Measurements from ENCODE around the gene CEP128.

CEP128 gene

GRCh38 chr14:80543211-80543610 is 398.3 kb downstream of the CEP128 start:
- no peak for DNase-seq (ENCODE audit: low spot score)

DNA sequence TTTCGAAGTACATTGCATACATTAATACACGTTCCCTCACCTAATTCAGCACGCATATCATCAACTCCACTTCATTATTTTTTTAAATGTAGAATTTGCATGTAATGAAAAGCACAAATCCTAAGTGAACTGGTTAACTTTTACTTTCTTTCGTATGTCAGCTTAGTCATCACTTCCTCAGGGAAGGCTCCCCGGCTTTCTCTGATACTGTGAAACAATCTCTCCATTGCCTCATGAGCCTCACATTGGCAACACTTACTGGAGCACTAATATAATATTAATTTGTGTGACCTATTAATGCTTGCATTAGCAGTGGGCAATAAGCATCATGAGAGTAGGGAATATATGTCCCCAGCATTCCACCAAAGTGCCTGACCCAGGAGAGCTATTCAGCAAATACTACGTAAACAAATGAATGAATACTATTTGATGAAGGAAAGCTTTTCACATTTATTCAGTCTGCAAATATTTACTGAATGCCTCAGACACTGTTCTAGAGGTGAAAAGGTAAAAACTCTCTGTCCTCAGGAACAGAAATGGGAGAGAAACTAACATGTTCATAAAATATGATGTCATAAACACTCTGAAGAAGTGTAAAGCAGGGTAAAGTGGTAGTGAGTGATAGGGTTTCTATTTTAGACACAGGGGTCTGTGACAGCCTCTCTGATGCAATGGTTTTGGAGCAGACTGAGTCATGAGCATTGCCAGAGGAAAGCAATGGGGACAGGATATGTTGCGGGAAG is 402.7 kb downstream of the CEP128 start:
- DNase-seq (ENCODE audit: low spot score), result no peak

- DNase-seq (ENCODE audit: low spot score), result no peak
These were observed 403.9 kb downstream of the CEP128 start for GRCh38 chr14:80537626-80538025.

- DNase-seq (ENCODE audit: low spot score), result no peak
These were observed 405.1 kb downstream of the CEP128 start for GRCh38 chr14:80536456-80536855.

DNA sequence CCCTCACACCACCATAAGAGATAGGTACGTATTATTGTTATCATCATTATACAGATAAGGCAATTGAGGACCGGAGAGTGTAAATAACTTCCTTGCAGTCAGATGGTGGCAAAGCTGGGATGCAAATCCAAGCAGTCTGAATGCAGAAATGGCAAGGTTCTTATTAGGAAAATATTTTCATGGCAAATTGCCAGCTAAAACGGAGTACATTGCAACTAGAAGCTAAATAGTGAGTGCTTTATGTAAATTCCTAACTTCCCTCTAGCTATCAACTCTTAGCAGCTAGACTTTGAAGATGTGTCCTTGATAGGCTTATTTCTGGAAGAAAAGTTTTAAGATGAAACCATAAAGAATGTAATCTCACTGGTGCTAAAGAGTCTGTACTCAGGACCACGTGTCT is 406.4 kb downstream of the CEP128 start:
- DNase-seq (ENCODE audit: low spot score), result no peak

DNA sequence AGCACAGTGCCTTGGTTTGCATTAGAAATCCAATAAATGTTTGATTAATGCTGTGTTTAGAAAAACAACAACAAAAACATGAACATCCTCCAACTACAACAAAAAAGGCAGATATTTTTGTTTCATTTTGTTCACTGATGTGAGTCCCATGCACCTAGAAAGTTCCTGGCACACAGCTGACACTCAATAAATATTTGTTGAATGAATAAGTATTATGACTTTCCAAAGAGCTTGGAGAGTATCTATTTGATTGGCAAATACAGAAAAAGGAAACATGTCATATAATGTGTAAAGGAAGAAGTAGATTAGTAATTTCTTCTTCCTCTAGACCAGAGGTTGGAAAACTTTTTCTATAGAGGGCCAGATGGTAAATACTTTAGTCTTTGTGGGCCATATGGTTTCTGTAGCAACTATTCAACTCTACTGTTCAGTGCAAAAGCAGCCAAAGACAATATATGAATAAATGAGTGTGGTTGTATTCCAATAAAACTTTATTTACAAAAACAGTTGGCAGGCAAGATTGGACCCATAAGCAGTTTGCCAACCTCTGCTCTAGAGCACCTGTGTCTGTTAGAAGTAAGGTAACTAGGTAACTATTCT is 417.9 kb downstream of the CEP128 start:
- no peak for DNase-seq (ENCODE audit: low spot score)

DNA sequence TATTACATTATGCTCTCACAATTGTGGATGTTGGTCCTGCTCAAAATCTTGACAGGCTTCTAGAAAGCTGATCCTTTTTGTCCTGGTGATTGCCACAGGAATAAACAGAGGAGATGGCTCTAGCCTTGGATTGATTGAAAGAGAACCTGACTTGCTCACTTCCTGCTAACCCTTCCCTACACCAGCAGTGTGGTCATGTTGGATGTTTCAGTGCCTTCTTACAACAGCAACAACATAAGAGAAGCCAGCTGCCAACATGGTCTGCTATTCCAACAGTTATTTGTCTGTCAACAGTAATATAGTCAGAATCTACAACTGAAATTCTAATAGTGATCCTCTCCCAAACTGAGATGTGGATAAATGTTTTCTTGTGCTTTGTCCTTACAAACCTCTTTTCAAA is 418.6 kb downstream of the CEP128 start:
- no peak for DNase-seq (ENCODE audit: low spot score)

DNA sequence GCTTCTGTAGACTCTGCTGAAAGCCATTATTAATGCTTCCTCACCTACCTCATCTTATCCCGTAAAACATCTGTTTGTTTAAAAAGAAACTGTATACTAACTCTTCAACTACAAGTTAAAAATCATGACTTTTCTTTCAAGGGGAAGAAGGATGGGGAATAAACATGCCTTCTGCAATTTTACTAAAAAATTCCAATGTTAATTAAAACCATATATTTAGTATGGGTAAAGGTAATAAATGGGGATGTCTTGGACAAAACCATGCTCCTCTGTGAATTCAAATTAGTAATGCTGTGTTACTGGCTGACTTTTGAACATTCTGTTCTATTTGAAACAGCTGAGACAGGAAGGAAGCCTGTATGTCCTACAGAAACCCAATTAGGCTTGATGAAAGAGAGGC is 419.1 kb downstream of the CEP128 start:
- no peak for DNase-seq (ENCODE audit: low spot score)

DNA sequence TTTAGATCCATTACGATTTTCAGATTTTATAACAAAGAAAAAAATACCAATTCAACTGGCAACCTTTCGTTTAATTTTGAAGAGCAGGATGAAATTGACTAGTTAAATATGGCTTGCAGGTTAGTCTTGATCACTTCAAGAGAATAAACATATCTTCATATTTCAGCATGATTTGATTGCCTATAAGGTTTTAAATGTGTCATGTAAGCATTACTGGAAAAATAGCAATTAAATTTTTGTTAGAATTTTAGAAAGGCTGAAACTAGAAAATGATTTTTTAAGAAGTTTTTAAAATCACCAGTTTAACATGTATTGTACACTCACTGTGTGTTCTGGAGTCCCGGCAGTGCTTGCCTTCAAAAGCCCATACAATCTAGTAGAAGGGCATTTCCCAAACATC is 420.1 kb downstream of the CEP128 start:
- no peak for DNase-seq (ENCODE audit: low spot score)

- DNase-seq (ENCODE audit: low spot score), result no peak
These were observed 422.5 kb downstream of the CEP128 start for GRCh38 chr14:80519002-80519401.

- DNase-seq (ENCODE audit: low spot score), result no peak
These were observed 423.4 kb downstream of the CEP128 start for GRCh38 chr14:80518173-80518572.

GRCh38 chr14:80507292-80507869 is 434.2 kb downstream of the CEP128 start:
- DNase-seq (ENCODE audit: low spot score), result no peak

DNA sequence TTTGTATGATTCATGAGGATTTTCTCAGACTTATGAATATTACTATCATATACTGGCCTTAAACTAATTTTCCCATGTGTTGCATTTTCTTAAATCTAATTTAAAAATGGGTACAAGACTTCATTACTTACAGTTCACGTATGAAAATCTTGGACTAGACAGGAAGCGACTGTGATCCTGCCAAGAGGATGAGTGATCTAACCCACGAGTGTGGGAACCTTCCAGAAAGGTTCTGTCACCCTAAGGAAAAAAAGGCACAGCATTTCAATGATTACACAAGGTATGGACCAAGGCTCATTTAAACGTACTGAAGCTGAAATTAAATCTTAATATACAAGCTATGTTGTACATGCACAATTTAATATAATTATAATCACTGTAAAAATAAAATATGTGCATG is 436.8 kb downstream of the CEP128 start:
- DNase-seq (ENCODE audit: low spot score), result no peak

DNA sequence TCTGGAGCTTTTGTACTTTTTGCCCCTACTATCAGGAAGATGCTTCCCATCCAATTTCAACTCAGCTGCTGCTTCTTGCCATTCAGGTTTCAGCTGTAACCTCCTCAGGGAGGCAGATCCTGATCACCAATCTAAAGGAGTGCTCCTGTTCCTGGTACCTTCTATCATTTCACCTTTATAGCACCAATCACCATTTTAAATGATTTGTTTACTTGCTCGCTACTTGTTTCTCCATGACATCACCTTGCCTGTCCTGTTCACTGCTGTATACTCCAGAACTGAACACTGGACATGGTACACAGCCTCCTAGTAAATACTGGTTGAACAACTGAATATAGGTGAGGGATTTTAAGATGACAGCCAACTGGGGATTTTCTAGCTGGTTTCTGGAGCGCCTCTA is 443.0 kb downstream of the CEP128 start:
- DNase-seq (ENCODE audit: low spot score), result no peak

DNA sequence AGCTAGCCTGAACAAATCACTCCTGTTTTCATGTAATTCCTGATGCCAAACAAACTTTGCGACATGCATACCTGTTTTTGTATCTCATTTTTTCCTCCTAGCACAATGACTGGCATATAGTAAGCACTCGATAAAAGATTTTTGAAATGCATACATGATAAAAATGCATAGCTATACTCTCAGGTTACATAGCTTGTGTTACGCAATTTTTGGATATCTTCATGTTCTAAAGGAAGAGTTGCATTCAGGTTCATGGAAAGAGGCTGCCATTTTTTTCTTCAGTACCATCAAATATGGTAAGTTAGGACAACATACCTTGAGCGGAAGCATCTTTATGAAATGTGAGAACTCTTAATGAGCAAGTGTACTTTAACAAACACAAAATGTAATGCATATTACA is 445.4 kb downstream of the CEP128 start:
- no peak for DNase-seq (ENCODE audit: low spot score)

- no peak for DNase-seq (ENCODE audit: low spot score)
These were observed 446.8 kb downstream of the CEP128 start for GRCh38 chr14:80494769-80495168.

DNA sequence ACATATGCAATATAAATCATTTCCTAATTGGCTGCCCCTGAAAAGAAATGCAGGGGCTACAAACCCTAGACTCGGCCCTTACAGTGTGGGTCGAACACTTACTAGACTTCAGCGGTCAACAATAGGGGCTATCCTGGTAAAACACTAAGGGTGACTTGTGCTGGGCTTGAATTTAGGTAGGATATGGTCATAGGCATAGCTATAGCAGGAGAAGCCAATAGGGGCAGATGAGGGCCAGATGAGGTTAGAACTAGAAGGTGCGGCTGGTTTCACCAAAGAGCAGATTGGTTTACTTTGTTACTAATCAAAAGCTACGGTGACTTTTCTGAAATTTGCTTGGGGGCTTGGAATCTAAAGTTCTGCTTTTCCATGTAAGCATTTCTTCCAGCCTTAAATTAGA is 447.9 kb downstream of the CEP128 start:
- no peak for DNase-seq (ENCODE audit: low spot score)

GRCh38 chr14:80491650-80492049 is 449.9 kb downstream of the CEP128 start:
- DNase-seq (ENCODE audit: low spot score), result no peak

DNA sequence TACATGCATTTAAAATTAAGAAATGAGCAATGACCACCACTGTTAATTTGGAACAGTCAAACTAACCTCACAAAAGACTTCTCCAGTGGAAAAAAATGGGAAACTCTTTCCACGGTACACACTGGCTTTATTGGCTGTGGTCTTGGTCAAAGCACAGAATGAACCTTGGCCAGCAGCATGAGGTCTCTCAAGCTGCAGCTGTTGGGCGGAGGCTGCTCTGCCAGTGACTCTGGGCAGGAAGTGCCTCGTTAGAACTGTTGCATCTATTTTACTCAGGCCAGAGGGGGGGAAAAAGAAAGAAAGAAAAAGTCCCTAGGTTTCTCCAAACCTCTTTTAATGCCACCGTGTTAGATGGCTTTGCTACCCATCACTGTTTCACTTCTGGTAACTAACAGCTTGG is 450.4 kb downstream of the CEP128 start:
- no peak for DNase-seq (ENCODE audit: low spot score)

GRCh38 chr14:80489513-80489912 is 452.0 kb downstream of the CEP128 start:
- DNase-seq (ENCODE audit: low spot score), result no peak

DNA sequence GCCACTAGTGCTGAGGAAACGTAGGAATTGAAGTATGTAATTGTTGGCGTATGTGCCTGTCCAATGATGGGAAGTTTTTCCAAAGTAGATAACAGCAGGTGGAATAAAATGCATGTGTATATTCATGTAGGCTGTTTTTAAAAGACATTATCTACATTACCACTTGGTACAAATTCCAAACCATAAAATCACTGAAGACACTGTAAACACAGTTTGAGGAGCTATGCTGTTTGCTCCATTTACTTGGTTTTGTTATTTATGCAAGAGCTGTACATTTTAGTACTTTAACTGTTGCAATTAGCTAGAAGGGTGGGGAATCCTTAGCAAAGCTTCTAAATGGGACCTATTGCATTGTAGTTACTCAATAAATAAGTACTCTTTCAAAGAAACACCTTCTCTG is 455.8 kb downstream of the CEP128 start:
- DNase-seq (ENCODE audit: low spot score), result no peak

DNA sequence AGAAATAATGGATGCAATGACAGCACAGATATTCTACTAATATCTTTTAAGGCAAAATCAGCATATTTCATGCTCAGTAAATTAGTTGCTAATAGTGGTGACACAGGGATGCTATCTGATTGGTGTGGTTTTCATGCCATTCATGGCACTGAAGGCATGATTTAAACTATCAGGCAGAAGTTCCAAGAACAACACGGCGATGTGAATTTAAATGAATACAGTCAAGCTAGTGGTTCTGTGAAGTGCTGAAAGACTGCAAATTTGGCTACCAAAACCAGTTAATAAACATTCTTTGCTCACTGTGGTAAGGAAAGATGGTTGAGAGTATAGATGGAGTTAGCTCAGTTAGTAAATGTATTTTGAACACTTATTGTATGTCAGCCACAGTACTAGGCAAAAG is 458.2 kb downstream of the CEP128 start:
- no peak for DNase-seq (ENCODE audit: low spot score)

- DNase-seq (ENCODE audit: low spot score), result peak; percentile 25
These were observed 464.0 kb downstream of the CEP128 start for GRCh38 chr14:80477388-80478160.

Measured in hepatic stellate cell (primary cell).